Endothelial cell (in vitro differentiated cells): Measurements from ENCODE around the gene PUS10. TPM values are rescaled to one million over a fixed set of nuclear protein-coding genes. Genes with fewer than 3 reads are reported as not detected.

Experiments
- DNase-seq: peaks from one replicate; pipeline ENCODE4 v3.0.0; 2021; ENCODE audit warnings: low spot score
- H3K27ac Mint-ChIP-seq: one replicate; pipeline ENCODE4 v1.8.0; 2021; ENCODE audit warnings: mixed read lengths, inconsistent platforms; ENCODE audit not compliant: unreplicated experiment
- H3K27me3 Mint-ChIP-seq: one replicate; pipeline ENCODE4 v1.8.0; 2021; ENCODE audit warnings: mild to moderate bottlenecking, moderate library complexity, mixed read lengths, inconsistent platforms; ENCODE audit not compliant: unreplicated experiment
- H3K36me3 Mint-ChIP-seq: one replicate; pipeline ENCODE4 v1.8.0; 2021; ENCODE audit warnings: mild to moderate bottlenecking, low read depth, mixed read lengths, inconsistent platforms; ENCODE audit not compliant: unreplicated experiment
- H3K4me1 Mint-ChIP-seq: one replicate; pipeline ENCODE4 v1.8.0; 2021; ENCODE audit warnings: mild to moderate bottlenecking, mixed read lengths, inconsistent platforms; ENCODE audit not compliant: unreplicated experiment
- H3K4me3 Mint-ChIP-seq: one replicate; pipeline ENCODE4 v1.8.0; 2021; ENCODE audit warnings: mild to moderate bottlenecking, mixed read lengths, inconsistent platforms; ENCODE audit not compliant: unreplicated experiment
- H3K9me3 Mint-ChIP-seq: one replicate; pipeline ENCODE4 v1.8.0; 2021; ENCODE audit warnings: mixed read lengths, inconsistent platforms; ENCODE audit not compliant: unreplicated experiment
- total RNA-seq: library from RNA; stranded (reverse); fragmentation: NEBNext Ultra II Directional; extraction: Animal tissue kit (Norgen Biotek cat#: 25700); gene quantifications from one replicate; pipeline ENCODE4 v1.2.1, GENCODE V29; 2021; ENCODE audit not compliant: unreplicated experiment
- TF ChIP-seq, protein P1 (sequence below): fragments of 200-600 bp; sonication (generic); IDR thresholded peaks from one replicate; pipeline ENCODE4 v1.5.0; 2021; ENCODE audit warnings: antibody characterized with exemption; ENCODE audit not compliant: unreplicated experiment

The PUS10 gene
- total RNA-seq, 1 donor from 2014 or later, result 8.5 TPM

DNA sequence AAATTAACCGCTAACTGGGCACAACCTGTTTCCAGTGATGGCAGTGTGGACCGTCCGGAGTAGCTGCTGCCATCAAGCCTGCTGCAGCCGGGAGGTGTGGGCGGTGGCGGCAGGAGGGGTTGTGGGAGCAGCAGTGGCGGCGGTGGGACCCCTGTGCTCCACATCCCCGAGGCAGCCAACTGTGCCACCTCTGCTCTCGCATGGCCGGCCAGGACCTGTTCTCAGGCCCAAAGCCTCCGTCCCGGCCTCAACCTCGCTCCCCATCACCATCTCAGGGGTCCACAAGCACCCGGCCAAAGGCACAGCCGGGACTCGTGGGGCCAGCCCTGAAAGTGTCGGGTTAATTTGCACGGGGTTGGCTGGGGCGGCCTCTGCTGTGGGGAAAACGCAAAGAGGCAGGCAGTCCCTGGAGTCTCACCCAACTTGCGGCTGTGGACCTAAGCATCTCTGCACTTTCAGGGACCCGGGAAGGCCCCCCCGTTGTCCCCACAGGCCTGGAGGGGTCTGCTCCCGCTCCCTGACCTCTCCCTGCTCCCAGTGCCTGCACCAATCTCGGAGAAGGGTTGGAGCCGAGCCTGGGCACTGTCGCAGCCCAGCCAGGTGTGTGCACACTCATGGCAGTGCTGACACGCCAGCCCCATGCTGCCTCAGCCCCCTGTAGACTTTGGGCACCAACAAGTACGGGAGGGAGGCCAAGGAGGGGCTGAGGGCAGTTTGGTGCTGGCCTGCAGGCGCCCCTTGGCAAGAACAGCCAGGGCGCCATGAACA is 45.0 kb downstream of the PUS10 start:
- DNase-seq, result no peak
- Mint-ChIP-seq H3K36me3 (no peaks in the 10 kb centered on the region), H3K27me3 (no peaks in the 10 kb centered on the region), H3K27ac (no peak overlapping the region), H3K4me3 (no peak overlapping the region), H3K4me1 (no peaks in the 10 kb centered on the region), H3K9me3 (no peaks in the 10 kb centered on the region)
- TF ChIP-seq, protein P1, sequence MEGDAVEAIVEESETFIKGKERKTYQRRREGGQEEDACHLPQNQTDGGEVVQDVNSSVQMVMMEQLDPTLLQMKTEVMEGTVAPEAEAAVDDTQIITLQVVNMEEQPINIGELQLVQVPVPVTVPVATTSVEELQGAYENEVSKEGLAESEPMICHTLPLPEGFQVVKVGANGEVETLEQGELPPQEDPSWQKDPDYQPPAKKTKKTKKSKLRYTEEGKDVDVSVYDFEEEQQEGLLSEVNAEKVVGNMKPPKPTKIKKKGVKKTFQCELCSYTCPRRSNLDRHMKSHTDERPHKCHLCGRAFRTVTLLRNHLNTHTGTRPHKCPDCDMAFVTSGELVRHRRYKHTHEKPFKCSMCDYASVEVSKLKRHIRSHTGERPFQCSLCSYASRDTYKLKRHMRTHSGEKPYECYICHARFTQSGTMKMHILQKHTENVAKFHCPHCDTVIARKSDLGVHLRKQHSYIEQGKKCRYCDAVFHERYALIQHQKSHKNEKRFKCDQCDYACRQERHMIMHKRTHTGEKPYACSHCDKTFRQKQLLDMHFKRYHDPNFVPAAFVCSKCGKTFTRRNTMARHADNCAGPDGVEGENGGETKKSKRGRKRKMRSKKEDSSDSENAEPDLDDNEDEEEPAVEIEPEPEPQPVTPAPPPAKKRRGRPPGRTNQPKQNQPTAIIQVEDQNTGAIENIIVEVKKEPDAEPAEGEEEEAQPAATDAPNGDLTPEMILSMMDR, result no peak

DNA sequence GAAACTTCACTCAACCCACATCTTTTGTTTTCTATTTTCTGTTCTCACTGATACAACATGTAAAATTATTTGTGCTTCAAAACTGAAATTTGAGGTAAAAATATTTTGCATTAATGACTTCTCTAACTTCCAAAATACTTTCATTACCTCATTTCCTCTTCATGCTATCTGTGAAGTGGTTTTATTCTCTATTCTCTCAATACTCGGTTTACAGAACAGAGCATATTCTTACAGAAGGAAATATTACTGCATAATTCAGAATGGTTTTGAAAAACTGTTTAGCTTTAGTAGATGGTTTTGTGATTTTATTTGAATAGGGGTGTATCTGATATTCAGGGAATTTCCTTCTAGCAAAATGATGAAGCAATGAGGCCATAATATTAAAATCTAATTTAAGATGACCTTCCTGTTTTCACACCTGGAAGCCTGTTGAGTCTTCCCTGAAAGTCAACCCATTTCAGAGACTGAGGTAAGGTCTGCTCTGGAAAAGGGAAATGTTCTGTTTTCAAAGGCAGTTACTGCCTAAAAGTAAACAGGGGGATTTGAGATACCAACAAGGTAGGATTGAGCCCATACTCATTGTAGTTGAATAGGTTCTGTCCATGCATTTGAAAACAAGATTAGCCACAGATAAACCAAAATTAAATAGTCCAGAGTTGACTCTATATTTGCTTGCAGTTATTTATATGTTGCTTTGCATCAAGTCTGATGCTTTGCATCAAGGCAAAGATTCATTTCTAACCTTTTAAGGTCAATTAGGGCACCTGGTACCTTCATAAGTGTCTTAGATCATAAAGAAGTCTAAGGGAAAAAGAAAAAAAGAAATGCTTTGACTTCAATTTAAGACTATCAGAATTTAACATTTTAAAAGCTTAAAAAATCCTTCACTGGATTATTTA is 51.3 kb downstream of the PUS10 start:
- no peak for DNase-seq
- Mint-ChIP-seq H3K36me3 (no peaks in the 10 kb centered on the region), H3K27ac (no peak overlapping the region), H3K4me1 (peaks cover 4% of the 10 kb centered on the region), H3K4me3 (no peak overlapping the region), H3K27me3 (no peaks in the 10 kb centered on the region), H3K9me3 (no peaks in the 10 kb centered on the region)
- TF ChIP-seq, protein P1, result no peak

DNA sequence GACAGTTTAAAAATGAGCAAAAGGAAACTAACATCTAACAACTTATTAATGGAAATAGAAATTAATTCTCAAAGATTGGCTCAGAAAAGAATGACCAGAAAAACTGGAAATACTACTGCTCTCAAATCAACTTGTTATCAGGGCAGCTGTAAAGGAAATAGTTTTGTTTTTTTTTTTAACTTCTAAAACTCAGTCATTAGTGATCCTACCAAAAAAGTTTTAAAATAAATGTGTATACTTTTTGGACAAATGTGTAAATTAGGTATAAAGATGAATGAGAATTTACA is 52.6 kb downstream of the PUS10 start:
- Mint-ChIP-seq H3K27me3 (no peaks in the 10 kb centered on the region), H3K36me3 (no peaks in the 10 kb centered on the region), H3K4me3 (no peak overlapping the region), H3K4me1 (peaks cover 4% of the 10 kb centered on the region), H3K27ac (peak overlapping the region; percentile 51), H3K9me3 (no peaks in the 10 kb centered on the region)
- no peak for DNase-seq
- TF ChIP-seq, protein P1, result no peak

DNA sequence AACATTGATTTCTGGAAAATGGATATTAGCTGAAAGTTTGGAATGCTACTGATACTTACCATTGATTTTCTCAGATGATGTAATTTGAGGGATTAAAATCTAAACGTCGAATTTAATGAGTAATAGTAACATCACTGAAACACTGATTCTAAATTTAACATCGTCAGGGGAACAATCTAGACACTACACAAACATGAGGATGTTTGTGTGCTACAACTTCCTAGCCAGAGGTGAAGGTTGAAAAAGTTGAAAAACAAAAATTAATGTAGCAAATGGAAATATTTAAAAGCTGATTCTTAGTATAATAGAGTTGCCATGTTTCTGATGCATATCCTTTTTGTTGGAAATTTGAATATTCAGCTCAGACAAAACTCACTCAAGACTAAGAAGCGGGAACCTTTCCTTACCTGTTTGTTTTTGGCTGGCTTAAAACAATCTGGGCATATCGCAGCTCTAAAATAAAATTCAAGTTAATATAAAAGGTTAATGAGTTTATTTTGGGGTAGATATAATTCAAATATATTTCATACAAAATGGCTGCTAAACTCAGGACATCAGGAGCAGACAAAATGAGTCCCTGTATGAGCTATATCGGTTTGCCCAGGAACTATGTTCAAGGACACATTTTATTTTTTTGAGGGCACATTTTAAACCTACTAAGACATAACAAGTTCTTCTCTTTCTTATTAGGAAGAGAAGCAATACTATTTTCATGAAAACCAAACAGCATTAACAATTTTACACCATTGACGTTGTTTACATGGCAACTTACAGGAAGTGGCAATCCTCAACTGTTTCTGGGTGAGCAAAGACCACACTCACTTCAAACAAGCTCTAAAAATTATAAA is 53.2 kb downstream of the PUS10 start:
- no peaks in the 10 kb centered on the region for H3K27me3 Mint-ChIP-seq
- H3K36me3 Mint-ChIP-seq, result no peaks in the 10 kb centered on the region
- no peak overlapping the region for H3K4me3 Mint-ChIP-seq
- H3K27ac Mint-ChIP-seq, result peak overlapping the region; percentile 51
- DNase-seq, result no peak
- TF ChIP-seq, protein P1, result no peak
- peaks cover 4% of the 10 kb centered on the region for H3K4me1 Mint-ChIP-seq
- H3K9me3 Mint-ChIP-seq, result no peaks in the 10 kb centered on the region
